MG63 (cell line): Measurements from ENCODE around the gene TCEAL9. TPM values are rescaled to one million over a fixed set of nuclear protein-coding genes. Genes with fewer than 3 reads are reported as not detected.
A peak's percentile ranks its signal among the peaks of the same experiment; 100 is the strongest.
"Not testable (repeated sequence)": the region's sequence is repeated elsewhere in the genome, so short reads cannot be mapped to it uniquely, and the experiment has no call there.

ENCODE experiments used
- DNase-seq: peaks from one replicate; pipeline ENCODE4 v3.0.0-alpha.2; 2020
- H3K27me3 ChIP-seq: fragments of 250-450 bp; sonication (Bioruptor Pico); 2 replicates; pipeline ENCODE4 v1.5.1; 2020; ENCODE audit warnings: mild to moderate bottlenecking, moderate library complexity
- H3K36me3 ChIP-seq: fragments of 250-450 bp; sonication (Bioruptor Pico); 2 replicates; pipeline ENCODE4 v1.5.1; 2020; ENCODE audit warnings: mild to moderate bottlenecking, moderate library complexity
- H3K4me3 ChIP-seq: fragments of 250-450 bp; sonication (Bioruptor Pico); 2 replicates; pipeline ENCODE4 v1.5.1; 2020; ENCODE audit warnings: mild to moderate bottlenecking, moderate library complexity
- H3K9me3 ChIP-seq: fragments of 250-450 bp; sonication (Bioruptor Pico); 2 replicates; pipeline ENCODE4 v1.5.1; 2020; ENCODE audit warnings: mild to moderate bottlenecking, moderate library complexity
- total RNA-seq: library from RNA; depleted of rRNA; stranded (reverse); fragments of >200 nt; shearing (Covaris generic); gene quantifications from 2 replicates; pipeline ENCODE4 v1.2.3, GENCODE V29; 2014; ENCODE audit warnings: low replicate concordance; rRNA removed

Gene TCEAL9
- total RNA-seq = 44.1 and 97.3 TPM in 2 replicates

- H3K9me3 ChIP-seq = no peaks in the 10 kb centered on the region
- peaks cover 7% of the 10 kb centered on the region for H3K36me3 ChIP-seq
- no peaks in the 10 kb centered on the region for H3K27me3 ChIP-seq
- DNase-seq = peak; percentile 69
- H3K4me3 ChIP-seq = peak within 1 kb of the TSS; percentile 72
Measured at GRCh38 chrX:103356130-103356798, at the start of gene TCEAL9. Gene TCEAL9 (plus strand): TSS chrX:103356506. CDS start chrX:103357685, 1,179 bp downstream.

GRCh38 chrX:103309860-103310554, 46.3 kb upstream of the TCEAL9 start:
- Histone ChIP-seq H3K36me3 (no peaks in the 10 kb centered on the region), H3K4me3 (peak overlapping the region; percentile 40), H3K27me3 (no peaks in the 10 kb centered on the region), H3K9me3 (no peaks in the 10 kb centered on the region)
- no peak for DNase-seq

- peak; percentile 48 for DNase-seq
- Histone ChIP-seq H3K27me3 (no peaks in the 10 kb centered on the region), H3K36me3 (no peaks in the 10 kb centered on the region), H3K4me3 (peak within 1 kb of the TSS; percentile 40), H3K9me3 (no peaks in the 10 kb centered on the region)
Measured at GRCh38 chrX:103310555-103311398, 45.5 kb upstream of the TCEAL9 start, which contains the start of gene BEX2. Gene BEX2 (minus strand): TSS chrX:103310990. CDS start chrX:103309976, 1,014 bp downstream.

GRCh38 chrX:103311399-103311780, 44.9 kb upstream of the TCEAL9 start:
- H3K36me3 ChIP-seq = no peaks in the 10 kb centered on the region
- DNase-seq = no peak
- no peaks in the 10 kb centered on the region for H3K27me3 ChIP-seq
- H3K4me3 ChIP-seq = no peak overlapping the region
- no peaks in the 10 kb centered on the region for H3K9me3 ChIP-seq

- no peaks in the 10 kb centered on the region for H3K27me3 ChIP-seq
- no peak for DNase-seq
- no peak within 1 kb of the TSS for H3K4me3 ChIP-seq
- H3K9me3 ChIP-seq = no peaks in the 10 kb centered on the region
- H3K36me3 ChIP-seq = no peaks in the 10 kb centered on the region
Measured at GRCh38 chrX:103329991-103330390, 26.3 kb upstream of the TCEAL9 start, which contains the start of gene TCEAL7. Gene TCEAL7 (plus strand): TSS chrX:103330239. CDS start chrX:103331404, 1,165 bp downstream.

- Histone ChIP-seq H3K9me3 (no peaks in the 10 kb centered on the region), H3K27me3 (0 out of 2 replicates have a peak, but pooled peaks cover under 1% of the 10 kb centered on the region), H3K36me3 (no peaks in the 10 kb centered on the region), H3K4me3 (no peak overlapping the region)
- no peak for DNase-seq
Measured at GRCh38 chrX:103330681-103331288, 25.5 kb upstream of the TCEAL9 start.

GRCh38 chrX:103338663-103339062, 17.6 kb upstream of the TCEAL9 start:
- no peaks in the 10 kb centered on the region for H3K9me3 ChIP-seq
- no peaks in the 10 kb centered on the region for H3K36me3 ChIP-seq
- no peak for DNase-seq
- 0 out of 2 replicates have a peak, but pooled peaks cover 3% of the 10 kb centered on the region for H3K27me3 ChIP-seq
- H3K4me3 ChIP-seq = no peak overlapping the region

- no peak overlapping the region for H3K4me3 ChIP-seq
- no peaks in the 10 kb centered on the region for H3K36me3 ChIP-seq
- no peaks in the 10 kb centered on the region for H3K27me3 ChIP-seq
- H3K9me3 ChIP-seq = no peaks in the 10 kb centered on the region
- peak; percentile 13 for DNase-seq
Measured at GRCh38 chrX:103343105-103343504, 13.2 kb upstream of the TCEAL9 start.

GRCh38 chrX:103344606-103345005, 11.7 kb upstream of the TCEAL9 start:
- no peak for DNase-seq

GRCh38 chrX:103347682-103348397, 8.5 kb upstream of the TCEAL9 start:
- H3K4me3 ChIP-seq = no peak overlapping the region
- no peaks in the 10 kb centered on the region for H3K36me3 ChIP-seq
- no peaks in the 10 kb centered on the region for H3K9me3 ChIP-seq
- DNase-seq = no peak
- H3K27me3 ChIP-seq = no peaks in the 10 kb centered on the region

More at GRCh38 chrX:103344606-103345005, 11.7 kb upstream of the TCEAL9 start:
- H3K9me3 ChIP-seq = no peaks in the 10 kb centered on the region
- H3K4me3 ChIP-seq = no peak overlapping the region
- no peaks in the 10 kb centered on the region for H3K27me3 ChIP-seq
- no peaks in the 10 kb centered on the region for H3K36me3 ChIP-seq

- no peaks in the 10 kb centered on the region for H3K27me3 ChIP-seq
- peaks cover 7% of the 10 kb centered on the region for H3K36me3 ChIP-seq
- no peak for DNase-seq
- H3K4me3 ChIP-seq = peak overlapping the region; percentile 72
- no peaks in the 10 kb centered on the region for H3K9me3 ChIP-seq
Measured at GRCh38 chrX:103356858-103357257, 552 bp downstream of the TCEAL9 start.

- DNase-seq = no peak
- peaks cover 7% of the 10 kb centered on the region for H3K36me3 ChIP-seq
- H3K4me3 ChIP-seq = no peak overlapping the region
- no peaks in the 10 kb centered on the region for H3K27me3 ChIP-seq
- H3K9me3 ChIP-seq = no peaks in the 10 kb centered on the region
Measured at GRCh38 chrX:103357871-103358270, 1.6 kb downstream of the TCEAL9 start.

- not testable (repeated sequence) for H3K9me3 ChIP-seq, H3K36me3 ChIP-seq, H3K4me3 ChIP-seq, H3K27me3 ChIP-seq, DNase-seq
Measured at GRCh38 chrX:103359605-103360004, 3.3 kb downstream of the TCEAL9 start.

GRCh38 chrX:103360092-103360491, 3.8 kb downstream of the TCEAL9 start:
- Histone ChIP-seq H3K9me3 (no peaks in the 10 kb centered on the region), H3K27me3 (no peaks in the 10 kb centered on the region), H3K36me3 (peaks cover 7% of the 10 kb centered on the region), H3K4me3 (no peak overlapping the region)
- no peak for DNase-seq

GRCh38 chrX:103360916-103361315, 4.6 kb downstream of the TCEAL9 start:
- Histone ChIP-seq H3K4me3 (no peak overlapping the region), H3K36me3 (peaks cover 7% of the 10 kb centered on the region)
- no peak for DNase-seq

GRCh38 chrX:103361798-103362197, 5.5 kb downstream of the TCEAL9 start:
- no peak for DNase-seq
- Histone ChIP-seq H3K27me3 (no peaks in the 10 kb centered on the region), H3K4me3 (no peak overlapping the region), H3K36me3 (peaks cover 7% of the 10 kb centered on the region), H3K9me3 (no peaks in the 10 kb centered on the region)

More at GRCh38 chrX:103360916-103361315, 4.6 kb downstream of the TCEAL9 start:
- Histone ChIP-seq H3K9me3 (no peaks in the 10 kb centered on the region), H3K27me3 (no peaks in the 10 kb centered on the region)
